GM21528 (cell line): ENCODE measurements around the gene TRIM28.

Experiments used
- ATAC-seq: cut with Tn5 transposase; IDR thresholded peaks from one replicate; pipeline ENCODE4 v1.9.1; 2021; ENCODE audit warnings: mild to moderate bottlenecking, moderate library complexity; ENCODE audit not compliant: unreplicated experiment, low FRiP score

The TRIM28 gene

DNA sequence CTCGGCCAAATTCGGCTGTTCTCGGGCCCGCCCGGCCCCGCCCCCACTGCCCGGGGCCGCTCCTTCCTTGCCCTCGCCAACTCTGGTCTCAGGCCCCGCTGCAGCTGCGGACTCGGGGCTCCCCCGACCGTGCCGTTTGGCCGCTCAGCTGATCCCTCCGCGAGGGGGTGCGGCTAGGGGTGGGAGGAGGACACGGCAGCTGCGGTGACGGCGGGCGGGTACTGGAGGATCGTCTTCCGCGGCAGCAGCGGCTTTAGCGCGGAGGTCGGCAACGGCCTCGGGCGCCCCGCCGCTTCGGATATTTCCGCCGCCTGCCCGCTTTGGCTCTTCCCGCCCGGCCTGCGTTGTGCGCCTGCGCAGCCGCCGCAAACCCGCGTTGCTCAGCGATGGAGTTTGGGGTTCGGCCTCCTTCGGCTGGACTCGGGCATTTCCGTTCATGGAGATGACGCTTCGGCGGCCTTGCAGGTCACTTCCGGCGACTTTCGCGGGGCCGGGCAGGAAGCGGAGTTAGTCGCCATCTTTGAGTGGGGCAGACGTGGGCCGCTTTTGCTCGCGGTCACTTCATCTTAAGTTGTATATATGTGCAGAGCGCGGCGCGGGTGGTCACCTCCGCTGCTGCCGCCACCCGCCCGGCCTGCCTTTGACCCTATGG, 14.9 kb downstream of the TRIM28 start:
- peak; percentile 55 for ATAC-seq

- ATAC-seq, result no peak
Observed at GRCh38 chr19:58559275-58560006, 15.6 kb downstream of the TRIM28 start.

DNA sequence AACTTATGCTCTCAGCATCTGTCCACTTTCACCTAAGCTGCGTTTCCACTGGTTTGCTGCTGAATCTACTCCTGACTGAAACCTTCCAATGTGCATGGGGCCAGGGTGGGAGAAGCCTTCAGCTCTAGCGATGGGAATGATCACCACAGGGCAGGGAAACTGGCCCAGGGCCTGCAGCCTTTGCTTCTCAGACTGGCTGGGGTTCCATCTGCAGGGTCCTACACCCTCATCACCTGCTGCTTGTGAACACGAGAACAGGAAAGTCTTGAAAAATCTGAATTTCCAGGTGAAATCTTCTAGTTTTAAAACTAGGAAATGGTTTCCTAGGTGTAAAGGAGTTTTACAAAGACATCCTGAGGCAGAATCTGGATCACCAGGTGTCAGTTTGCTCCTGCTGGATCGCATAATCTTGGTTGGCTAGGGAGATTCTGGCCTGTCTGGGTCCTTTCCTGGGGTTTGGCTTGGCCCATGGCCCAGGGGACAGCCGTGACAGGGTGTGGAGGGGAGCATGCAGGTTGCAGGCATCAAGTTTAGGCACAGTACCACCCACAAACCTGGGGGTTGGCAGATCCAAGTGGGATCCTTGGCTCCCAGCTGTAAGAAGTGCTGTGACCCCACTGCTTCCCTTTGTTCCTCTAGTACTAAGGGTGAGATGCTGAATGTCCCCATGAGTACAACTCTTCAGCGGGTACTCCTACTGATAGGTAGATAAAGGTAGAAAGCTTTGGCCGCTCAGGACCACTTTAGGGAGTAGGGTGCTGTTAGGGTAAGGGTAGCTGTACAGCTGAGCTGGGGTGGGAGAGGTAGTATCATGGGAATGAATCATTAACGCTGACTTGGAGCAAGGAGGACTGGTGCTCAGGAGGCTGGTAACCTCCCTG, 16.4 kb downstream of the TRIM28 start:
- no peak for ATAC-seq

GRCh38 chr19:58560921-58561320, 17.1 kb downstream of the TRIM28 start:
- ATAC-seq, result no peak

DNA sequence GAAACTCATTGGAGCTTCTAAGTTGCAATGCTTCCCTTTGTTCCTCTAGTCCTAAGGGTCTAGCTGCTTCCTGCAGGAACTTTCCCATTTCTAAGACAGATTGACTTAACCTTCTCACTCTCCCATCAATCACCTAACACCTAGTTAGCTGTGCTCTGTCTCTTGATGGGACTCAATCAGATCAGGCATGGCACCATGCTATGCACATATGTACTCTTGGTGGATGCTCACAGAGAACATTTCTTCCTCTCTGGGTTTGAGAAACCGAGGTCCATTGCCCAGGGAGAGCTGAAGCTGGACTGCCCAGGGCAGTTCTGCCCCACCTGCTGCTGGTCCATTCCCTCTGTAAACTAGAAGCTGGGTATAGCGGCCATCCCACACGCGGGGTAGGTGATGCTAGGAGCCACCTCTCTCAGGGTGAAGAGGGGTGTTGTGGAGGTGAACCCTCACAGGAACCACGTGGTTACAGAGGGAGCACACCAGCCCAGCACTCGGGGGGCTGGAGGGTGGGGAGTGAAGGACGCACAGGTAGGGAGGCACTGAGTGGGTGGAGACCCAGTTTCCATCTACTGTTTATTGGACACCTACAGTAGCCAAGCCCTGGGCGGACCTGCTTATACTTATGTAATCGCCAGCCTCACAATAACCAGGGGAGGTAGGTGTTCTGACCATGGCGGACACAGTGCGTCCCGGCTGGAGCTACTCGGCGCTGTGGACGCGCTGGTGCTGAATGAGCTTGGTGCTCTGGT, 17.7 kb downstream of the TRIM28 start:
- ATAC-seq, result no peak

DNA sequence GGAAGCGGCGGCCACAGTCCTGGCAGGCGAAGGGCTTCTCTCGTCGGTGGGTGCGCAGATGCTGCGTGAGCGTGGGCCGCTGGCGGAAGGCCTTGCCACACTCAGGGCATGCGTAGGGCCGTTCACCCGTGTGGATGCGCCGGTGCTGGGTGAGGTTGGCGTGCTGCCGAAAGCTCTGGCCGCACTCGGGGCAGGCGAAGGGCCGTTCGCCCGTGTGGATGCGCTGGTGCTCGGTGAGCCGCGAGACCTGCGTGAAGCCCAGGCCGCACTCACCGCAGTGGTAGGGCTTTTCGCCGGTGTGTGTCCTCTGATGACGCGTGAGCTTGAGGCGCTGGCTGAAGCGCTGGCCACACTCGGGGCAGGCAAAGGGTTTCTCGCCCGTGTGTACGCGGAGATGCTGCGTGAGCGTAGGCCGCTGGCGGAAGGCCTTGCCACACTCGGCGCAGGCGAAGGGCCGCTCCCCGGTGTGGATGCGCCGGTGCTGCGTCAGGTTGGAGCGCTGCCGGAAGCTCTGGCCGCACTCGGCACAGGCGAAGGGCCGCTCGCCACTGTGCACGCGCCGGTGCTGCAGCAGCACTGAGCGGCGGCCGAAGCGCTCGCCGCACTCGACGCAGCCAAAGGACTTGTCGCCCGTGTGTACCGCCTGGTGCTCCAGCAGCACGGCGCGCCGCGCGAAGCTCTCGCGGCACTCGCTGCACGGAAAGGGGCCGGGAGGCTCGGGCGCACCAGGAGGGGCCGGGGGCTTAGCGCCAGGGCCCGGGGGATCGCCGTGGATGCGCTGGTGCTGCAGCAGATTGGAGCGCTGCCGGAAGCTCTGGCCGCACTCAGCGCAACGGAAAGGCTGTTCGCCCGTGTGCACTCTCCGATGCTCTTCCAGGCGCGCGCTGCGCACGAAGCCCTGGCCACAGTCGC, 18.5 kb downstream of the TRIM28 start:
- ATAC-seq, result no peak

- ATAC-seq, result no peak
Observed at GRCh38 chr19:58563034-58563573, 19.2 kb downstream of the TRIM28 start.

DNA sequence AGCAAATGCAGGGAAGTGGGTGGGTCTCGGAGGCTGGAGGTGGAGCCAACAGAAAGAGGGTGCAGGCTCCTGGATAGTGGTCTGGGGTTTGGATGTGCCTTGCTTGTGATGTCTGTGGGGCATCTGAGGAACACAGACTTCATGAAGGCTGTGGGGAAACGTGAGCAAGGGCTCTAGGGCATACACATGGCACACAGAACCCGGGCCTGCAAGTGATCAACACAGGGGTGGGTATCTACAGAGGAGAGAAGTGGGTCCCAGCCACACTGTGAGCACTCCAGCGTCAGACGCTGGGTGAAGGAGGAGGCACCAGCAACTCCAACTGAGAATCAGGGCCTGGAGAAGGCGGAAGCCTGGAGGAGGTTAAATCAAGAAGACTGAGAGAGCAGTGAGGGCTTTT, 20.0 kb downstream of the TRIM28 start:
- ATAC-seq, result no peak

GRCh38 chr19:58566989-58567388, 23.1 kb downstream of the TRIM28 start:
- no peak for ATAC-seq

DNA sequence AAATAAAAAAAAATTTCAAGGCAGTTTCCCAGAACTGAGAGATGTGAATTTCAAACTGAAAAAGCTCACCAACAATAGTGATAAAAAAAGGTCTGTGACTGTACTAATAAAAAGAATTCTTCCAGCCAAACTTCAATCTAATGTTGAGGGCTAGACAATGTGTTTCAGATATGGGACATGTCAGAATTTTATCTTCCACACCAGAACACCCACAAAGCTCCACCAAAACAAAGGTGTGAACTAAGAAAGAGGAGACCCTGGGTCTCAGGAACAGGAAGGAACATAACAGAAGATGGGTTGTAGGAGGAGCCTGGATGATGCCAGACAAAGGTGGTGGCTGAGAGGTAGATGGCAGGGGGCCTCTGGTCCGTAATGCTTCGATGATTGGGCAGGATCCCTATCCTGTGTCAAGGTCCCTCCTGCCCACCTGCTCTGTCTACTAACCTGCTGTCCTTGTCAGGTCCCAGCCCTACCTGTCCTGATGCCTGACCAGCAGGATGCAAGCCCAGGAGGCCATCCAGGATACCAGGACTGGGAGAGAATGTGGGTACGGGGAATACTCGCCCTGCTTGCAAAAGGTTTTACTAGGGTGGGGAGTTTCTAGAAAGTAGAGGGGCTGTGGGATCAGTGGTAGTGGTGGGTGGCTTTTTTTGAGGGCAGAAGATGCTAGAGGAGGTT, 24.7 kb downstream of the TRIM28 start:
- no peak for ATAC-seq

DNA sequence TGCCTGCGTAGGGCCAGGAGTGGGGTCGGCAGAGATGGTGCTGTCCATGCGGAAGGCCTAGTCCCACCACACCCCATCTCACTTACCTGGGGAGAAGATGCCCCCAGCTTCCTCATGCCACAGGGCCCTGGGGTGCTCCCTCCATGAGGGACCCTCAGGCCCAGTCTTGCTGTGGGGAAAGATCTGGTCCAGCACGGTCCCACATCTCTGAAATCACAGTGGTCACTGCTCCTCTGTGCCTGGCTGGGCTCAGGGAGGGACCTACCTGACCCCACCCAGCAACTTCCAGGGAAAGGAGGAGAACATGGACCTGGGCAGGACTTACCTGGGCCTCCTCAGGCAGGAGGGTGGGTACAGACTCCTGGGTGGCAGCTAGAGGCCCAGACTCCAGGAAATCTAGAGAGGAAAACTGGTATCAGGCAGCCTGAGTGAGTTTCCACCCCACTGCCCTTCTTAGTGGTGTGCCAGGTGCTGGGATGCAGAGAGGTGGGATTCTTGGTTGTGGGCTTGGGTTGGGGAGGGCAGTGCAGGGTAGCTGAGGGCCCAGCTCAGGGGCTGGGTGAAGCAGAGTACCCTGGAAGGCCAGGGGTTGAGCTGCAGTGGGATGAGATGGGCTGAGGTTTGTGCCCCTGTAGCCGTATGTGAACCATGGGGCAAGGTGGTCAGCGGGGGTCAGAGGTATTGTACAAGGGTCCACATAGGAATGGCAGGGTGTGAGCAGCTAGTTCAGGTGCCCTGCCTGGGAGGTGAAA, 25.5 kb downstream of the TRIM28 start:
- no peak for ATAC-seq

DNA sequence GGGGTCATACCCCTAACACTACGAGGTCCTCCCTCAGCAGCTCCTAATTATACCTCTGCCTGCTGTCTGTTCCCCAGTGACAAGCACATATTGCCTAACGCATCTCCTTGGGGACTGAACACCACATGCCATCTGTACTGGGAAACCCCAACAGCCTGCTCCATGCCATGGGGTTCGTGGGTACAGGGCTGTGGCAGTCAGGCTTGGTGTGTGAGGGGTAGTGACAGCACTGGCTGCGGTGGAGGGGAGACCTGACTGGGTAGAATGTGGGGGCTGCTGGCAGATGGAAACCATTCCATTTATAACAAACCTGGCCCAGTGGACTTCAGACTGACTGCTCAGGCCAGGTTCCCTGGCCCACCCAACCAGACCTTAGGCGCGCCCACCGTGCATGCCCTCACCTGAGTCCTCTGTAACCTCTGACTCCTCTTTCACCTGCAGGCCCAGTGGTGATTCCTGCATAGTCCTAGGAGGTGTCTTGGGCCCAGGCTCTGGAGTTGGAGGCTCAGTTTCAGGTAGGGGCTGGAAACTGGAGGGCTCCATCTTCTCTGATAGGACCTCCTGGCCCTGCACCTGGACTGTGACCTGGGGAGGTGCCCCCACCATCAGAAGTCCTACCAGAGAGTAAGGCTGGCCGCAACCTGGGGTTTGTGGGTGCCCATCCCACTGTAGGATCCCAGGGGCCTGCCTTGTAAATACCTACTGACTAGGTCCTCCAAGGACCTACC, 26.2 kb downstream of the TRIM28 start:
- no peak for ATAC-seq

GRCh38 chr19:58570770-58571574, 27.1 kb downstream of the TRIM28 start:
- no peak for ATAC-seq

- no peak for ATAC-seq
Observed at GRCh38 chr19:58571575-58571947, 27.7 kb downstream of the TRIM28 start.

GRCh38 chr19:58572026-58572817, 28.4 kb downstream of the TRIM28 start:
- no peak for ATAC-seq
